Stimulated activated CD8-positive, alpha-beta memory T cell treated with anti-CD3 and anti-CD28 coated beads, Interleukin-12 subunit alpha, Interleukin-12 subunit beta, amount 100 ng/mL, for 1 hour (primary cell): ENCODE measurements around the gene ECI1.
"Not testable (repeated sequence)": the region's sequence is repeated elsewhere in the genome, so short reads cannot be mapped to it uniquely, and the experiment has no call there.

Experiments
- DNase-seq: peaks from one replicate; pipeline ENCODE4 v3.0.0-alpha.2; 2020; ENCODE audit warnings: low read depth

ECI1 gene

GRCh38 chr16:2211923-2212347 lies 39.5 kb downstream of the ECI1 start:
- DNase-seq: no peak

DNA sequence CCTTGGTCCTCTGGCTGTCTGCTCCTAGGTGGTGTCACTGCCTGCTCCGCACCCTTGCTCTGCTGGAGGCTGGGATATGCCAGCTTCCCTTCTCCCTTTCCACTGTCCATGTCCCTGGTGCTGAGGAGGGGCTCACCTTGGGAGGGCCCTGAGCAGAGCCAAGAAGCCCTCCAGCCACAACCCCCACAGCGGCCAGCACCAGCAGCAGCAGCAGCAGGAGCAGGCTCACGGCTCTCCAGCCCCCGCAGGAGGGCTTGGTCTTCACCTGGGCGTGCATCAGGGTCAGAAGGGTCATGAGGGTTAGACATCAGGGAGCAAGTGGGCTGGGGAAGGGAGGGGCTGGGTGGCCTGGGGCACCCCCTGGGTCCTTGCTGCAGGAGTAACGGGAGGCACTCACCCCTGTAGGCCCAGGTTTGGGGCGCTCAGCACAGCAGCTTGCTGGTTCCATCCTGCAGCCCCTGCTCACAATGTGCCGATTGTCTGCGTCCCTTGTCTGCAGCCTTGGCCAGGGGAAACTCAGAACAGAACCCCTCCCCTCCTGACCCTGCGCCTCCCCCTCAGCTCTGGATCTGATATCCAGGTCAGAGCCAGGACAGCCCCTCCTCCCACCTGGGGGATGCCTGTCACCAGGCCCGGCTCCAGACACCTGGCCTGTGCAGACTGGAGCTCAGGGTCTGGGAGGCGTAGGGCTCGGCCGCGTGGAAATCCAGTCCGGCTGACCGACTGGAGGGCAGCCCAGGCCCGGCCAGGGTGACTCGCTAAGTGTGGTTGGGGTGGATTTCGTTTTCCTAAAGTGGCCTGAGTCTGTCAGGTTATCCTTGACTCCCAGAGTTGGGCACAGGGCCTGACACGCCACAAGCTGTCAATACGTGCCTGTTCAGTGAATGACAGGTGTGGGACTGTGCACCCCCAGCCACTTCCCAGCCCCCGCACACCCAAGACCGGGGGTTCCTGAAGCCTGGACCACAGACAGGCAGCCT lies 40.7 kb downstream of the ECI1 start, which contains the start of gene BRICD5:
Gene BRICD5, minus strand, starts transcription at position 478 of the 980 bp plus-strand sequence. Its CDS starts 30 bp downstream, at position 448.
- DNase-seq: no peak

DNA sequence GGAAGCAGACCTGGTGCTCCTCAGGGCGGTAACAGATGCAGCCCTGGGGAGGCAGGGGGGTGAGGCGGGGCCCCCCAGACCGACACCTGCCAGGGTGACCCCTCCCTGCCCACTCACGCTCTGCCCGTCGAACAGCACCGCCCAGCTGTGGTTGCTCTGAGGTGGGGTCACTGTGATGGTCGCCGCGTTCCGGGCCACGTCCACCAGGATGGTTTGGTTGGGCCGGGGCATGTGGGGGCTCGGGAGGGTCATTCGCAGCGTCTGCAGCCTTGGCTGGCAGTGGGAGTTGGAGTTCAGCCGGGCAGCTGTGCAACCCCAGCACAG lies 41.4 kb downstream of the ECI1 start:
- DNase-seq: no peak

GRCh38 chr16:2209258-2210008 lies 42.0 kb downstream of the ECI1 start:
- no peak for DNase-seq

GRCh38 chr16:2208772-2209171 lies 42.6 kb downstream of the ECI1 start:
- DNase-seq: no peak

DNA sequence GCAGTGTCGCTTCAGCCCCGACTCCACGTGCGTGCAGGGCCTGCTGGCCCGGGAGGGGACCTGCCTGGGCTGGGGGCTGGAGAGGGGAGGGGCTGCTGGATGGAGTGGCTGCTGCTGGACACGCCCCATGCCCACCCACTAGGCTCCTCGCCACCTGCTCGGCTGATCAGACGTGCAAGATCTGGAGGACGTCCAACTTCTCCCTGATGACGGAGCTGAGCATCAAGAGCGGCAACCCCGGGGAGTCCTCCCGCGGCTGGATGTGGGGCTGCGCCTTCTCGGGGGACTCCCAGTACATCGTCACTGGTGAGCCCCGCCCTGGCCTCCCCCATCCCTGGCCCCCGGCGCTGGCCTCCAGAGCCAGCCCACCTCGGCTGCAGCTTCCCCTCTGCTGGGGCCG lies 43.1 kb downstream of the ECI1 start:
- DNase-seq: no peak

DNA sequence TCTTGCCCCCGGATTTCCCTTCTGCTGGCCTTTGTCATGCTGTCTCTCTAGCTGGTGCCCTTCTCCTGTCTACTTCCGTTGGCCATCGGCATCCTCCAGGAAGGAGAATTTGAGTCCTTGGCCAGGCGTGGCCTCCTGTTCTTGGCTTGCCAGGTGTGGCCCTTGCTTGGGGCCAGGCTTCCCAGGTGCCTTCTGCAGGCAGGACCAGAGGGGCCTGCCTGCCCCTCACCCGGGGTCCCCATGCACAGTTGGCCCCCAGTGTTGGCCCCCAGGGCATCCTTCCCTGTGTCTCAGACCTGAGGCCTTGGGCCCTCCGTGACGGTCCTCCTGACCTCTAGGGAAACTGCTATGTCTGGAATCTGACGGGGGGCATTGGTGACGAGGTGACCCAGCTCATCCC lies 43.5 kb downstream of the ECI1 start:
- no peak for DNase-seq

- no peak for DNase-seq
Measured at GRCh38 chr16:2206780-2207433, 44.5 kb downstream of the ECI1 start.

DNA sequence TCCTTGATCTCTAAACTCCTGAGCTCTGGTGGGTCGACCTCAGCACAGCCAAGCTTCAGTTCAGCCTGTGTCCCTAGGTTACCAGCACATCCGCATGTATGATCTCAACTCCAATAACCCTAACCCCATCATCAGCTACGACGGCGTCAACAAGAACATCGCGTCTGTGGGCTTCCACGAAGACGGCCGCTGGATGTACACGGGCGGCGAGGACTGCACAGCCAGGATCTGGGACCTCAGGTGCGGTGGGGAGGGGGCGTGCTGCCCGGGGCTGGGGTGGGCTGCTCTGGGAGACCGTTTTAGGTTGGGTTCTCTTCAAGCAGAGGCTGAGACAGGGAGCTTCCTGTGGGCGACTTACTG lies 45.0 kb downstream of the ECI1 start:
- no peak for DNase-seq

DNA sequence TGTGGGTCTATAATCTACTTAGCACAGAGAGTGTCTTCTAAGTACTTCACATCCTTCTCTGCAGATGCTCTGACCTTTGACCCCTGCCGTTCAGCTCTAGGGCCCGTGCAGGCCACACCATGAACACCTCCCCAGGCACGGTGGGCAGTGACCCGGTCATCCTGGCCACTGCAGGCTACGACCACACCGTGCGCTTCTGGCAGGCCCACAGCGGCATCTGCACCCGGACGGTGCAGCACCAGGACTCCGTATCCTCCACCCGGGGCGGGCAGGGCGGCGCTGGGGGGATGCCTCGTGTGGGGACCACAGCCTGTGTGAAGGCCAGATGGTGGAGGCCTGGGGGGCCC lies 45.4 kb downstream of the ECI1 start:
- no peak for DNase-seq

DNA sequence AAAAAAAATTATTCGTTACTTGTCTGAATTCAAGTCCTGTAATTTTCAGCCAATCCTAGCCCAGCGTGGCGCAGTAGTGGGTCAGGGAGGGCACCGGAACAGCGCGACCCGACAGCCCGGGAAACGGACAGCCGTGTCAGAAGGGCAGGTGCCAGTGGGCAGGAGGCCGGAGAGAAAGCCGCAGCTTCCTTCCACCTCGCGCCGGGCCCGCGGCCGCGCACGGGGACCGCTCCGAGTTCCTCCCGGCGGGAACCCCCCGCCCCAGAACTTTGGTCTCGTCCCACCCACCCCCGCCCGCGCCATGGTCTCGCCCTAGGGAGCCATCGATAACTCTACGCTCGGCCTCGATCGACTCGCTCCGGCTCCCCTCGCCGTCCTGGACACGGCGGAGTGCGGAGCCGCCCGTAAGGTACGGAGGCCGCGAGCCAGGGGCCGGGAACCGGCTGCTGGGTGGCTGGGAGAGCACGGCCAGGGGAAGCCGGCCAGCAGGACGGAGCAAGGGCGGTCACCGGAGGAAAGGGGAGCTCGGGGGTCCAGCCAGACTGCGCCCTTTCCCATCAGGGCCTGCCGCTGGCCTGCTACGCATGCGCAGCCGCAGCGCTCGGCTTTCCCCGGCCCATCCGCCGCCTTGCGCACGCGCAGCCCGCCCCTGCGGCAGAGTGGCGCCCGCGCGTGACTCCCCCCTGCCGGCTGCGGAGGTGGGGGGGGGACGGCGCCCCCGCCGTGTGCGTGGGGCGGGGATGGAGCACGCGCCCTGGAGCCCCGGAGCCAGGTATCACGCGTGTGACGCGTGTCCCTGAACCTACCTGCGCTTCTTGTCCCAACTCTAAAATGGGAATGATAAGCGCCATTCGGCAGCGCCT lies 46.1 kb downstream of the ECI1 start, which contains the start of gene MLST8:
Gene MLST8, plus strand, starts transcription at position 351 of the 863 bp plus-strand sequence. CDS start 632 bp downstream, outside the sequence.
- DNase-seq: peak; percentile 82

DNA sequence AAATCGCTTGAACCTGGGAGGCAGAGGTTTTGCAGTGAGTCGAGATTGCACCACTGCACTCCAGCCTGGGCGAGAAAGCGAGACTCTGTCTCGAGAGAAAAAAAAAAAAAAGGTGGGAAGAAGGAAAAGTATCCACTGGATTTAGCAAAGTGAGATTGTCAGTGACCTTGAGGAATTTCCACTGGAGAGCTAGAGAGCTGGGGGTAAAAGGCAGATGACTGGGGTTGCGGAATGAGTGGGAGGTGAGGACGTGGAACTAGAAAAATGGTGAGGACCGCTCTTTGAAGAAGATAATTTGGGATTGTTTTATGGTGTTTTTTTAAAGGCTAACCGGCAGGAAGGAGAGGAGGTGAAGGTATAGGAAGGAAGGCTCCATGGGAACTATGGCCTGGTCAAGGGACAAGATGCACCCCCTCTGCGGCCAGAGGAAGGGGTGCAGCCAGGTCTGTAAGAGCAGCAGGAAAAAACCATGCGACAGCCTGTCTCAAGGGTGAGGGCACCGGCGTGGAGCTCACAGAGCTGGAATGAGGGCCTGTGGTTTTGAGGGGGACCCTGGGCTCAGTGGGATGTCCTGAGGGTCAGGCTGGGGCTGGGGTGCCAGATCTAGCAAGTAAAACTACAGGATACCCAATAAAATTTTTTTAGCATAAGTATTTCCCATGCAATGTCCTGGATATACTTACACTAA lies 46.8 kb downstream of the ECI1 start:
- no peak for DNase-seq

- DNase-seq: not testable (repeated sequence)
Measured at GRCh38 chr16:2203119-2203688, 48.2 kb downstream of the ECI1 start.

- no peak for DNase-seq
Measured at GRCh38 chr16:2200313-2200712, 51.1 kb downstream of the ECI1 start.

DNA sequence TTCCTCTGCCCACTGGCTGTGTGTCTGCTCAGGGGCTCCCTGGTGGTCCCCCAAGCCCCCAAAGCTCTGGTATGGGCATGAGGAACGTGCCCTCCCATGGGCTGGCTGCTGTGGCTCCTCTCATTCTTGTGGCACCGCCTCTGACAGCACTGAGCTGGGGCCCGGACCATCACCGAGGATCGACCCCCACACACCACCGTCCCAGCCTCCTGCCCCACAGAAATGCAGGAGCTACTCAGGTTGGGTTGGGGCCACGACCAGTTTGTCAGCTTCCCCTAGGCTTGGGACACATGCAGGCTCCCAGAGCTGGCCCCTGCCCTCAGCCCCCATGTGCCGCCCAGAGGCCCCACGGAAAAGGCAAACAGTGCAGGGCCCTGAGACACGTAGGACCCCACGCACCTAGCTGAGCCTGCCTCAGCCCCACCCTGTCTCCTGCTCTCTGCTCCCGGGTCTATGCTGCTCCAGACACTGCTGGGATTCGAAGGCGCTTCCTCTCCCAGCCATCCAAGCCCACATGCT lies 51.7 kb downstream of the ECI1 start:
- DNase-seq: no peak

- DNase-seq: no peak
Measured at GRCh38 chr16:2199095-2199494, 52.3 kb downstream of the ECI1 start.

DNA sequence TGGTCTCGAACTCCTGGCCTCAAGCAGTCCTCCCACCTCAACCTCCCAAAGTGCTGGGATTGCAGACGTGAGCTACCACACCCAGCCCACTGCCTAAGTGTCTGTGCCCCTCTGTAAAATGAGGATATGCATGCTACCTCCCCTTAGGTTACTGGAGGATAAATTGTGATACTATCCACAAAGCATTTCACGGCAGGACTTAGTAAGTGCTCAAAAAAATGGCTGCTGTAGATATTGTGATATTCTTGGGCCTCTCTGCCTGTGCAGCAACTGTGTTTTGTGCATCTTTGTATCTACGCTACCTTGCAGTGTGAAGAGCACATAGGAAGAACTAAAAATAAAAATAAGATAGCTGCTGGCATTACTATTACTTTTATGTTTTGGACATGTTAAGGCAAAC lies 53.1 kb downstream of the ECI1 start:
- no peak for DNase-seq

GRCh38 chr16:2197765-2198164 lies 53.6 kb downstream of the ECI1 start:
- no peak for DNase-seq

- DNase-seq: no peak
Measured at GRCh38 chr16:2196981-2197511, 54.3 kb downstream of the ECI1 start.
